Astrocyte of the spinal cord (primary cell): ENCODE results near the gene DEK.
"Not testable (repeated sequence)": the region's sequence is repeated elsewhere in the genome, so short reads cannot be mapped to it uniquely, and the experiment has no call there.

ENCODE experiments used
- DNase-seq: peaks from one replicate; pipeline ENCODE4 v3.0.0; 2011; ENCODE audit warnings: low read depth, low spot score
- H3K4me3 ChIP-seq: 2 replicates; pipeline ENCODE4 v1.5.1; 2011; ENCODE audit warnings: low read depth, mild to moderate bottlenecking, low read length, moderate library complexity
- CTCF ChIP-seq: IDR thresholded peaks from 2 replicates; pipeline ENCODE4 v1.5.1; 2012; ENCODE audit warnings: low read depth, mild to moderate bottlenecking, low read length, inconsistent platforms
- in situ Hi-C: cut with HindIII; loops from 2 replicates; pipeline ENCODE4 v1.10.0; 2017; ENCODE audit warnings: low sequenced_read_pairs

DEK gene, protein sequence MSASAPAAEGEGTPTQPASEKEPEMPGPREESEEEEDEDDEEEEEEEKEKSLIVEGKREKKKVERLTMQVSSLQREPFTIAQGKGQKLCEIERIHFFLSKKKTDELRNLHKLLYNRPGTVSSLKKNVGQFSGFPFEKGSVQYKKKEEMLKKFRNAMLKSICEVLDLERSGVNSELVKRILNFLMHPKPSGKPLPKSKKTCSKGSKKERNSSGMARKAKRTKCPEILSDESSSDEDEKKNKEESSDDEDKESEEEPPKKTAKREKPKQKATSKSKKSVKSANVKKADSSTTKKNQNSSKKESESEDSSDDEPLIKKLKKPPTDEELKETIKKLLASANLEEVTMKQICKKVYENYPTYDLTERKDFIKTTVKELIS

DNA sequence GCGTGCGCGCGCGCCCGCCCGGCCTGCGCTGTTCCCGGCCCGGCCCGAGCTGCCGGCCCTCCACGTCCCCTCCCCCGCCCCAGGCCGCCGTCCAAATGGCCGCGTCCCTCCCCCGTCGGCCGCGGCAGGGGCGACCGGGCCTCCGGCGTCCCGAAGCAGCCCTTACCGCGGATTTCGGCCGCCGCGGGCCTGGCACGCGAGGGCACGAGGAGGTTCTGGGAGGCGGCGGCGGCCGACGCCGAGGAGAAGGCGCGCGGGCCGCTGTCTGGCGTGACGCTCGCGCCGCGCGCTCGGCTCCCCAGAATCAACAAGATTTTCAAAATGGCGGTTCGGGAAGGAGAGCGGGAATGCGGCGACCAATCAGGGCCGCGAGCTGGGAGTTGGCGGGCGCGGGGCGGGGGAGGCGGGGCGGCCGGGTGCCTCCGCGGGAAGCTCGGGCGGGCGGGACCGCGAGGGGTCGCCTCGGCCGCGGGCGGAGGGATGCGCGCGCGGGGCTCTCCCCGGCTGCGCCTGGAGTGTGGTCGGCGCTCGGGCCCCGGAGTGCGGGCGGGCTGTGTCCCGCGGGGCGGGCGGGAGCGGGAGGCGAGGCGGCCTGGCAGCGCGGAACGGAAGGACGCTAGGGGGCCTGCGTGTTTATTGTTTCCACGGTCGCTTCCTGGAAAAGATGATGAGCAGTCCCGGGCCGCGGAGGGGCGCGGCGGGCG is at the start of gene DEK:
TSS of gene DEK (minus strand) at position 312 of the 704 bp plus-strand sequence. CDS start 543 bp downstream, outside the sequence.
- in situ Hi-C loops, result no loop called here
- peak; percentile 38 for TF ChIP-seq CTCF
- peak within 1 kb of the TSS; percentile 97 for H3K4me3 ChIP-seq
- DNase-seq, result peak; percentile 84

GRCh38 chr6:18312368-18312767 is 48.0 kb upstream of the DEK start:
- DNase-seq, result no peak
- H3K4me3 ChIP-seq, result no peak overlapping the region
- no peak for TF ChIP-seq CTCF
- in situ Hi-C loops, result no loop called here

DNA sequence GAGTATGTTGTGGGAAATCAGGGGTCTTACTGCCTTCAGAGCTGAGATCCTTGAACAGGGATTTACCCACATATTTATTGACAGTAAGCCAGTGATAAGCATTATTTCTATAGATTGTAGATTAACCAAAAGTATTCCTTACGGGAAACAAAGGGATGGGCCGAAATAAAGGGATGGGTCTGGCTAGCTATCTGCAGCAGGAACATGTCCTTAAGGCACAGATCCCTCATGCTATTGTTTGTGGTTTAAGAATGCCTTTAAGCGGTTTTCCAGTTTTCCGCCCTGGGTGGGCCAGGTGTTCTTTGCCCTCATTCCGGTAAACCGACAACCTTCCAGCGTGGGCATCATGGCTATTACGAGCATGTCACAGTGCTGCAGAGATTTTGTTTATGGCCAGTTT is 45.7 kb upstream of the DEK start:
- DNase-seq, H3K4me3 ChIP-seq, in situ Hi-C loops: not testable (repeated sequence)

- no peak for TF ChIP-seq CTCF
- H3K4me3 ChIP-seq, result no peak overlapping the region
- no peak for DNase-seq
- in situ Hi-C loops, result no loop called here
Measured at GRCh38 chr6:18309046-18309445, 44.7 kb upstream of the DEK start.

- DNase-seq, result peak; percentile 58
- in situ Hi-C loops, result no loop called here
- no peak overlapping the region for H3K4me3 ChIP-seq
- TF ChIP-seq CTCF, result no peak
Measured at GRCh38 chr6:18308070-18308735, 43.9 kb upstream of the DEK start.

DNA sequence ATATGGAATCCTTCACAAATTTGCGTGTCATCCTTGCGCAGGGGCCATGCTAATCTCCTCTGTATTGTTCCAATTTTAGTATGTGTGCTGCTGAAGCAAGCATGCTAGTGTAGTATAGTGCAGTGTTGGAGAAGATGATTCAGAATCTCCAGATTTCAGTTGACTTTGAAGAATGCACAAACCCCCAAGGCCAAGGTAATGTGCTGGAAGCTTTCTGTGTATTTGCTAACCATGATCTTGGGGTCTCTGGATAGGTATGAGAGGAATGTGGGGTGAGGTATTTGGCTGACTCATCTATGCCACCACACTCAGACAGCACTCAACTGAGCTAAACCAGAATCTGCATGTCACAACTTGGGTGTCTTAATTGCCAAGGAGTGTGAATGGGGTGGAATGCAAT is 42.6 kb upstream of the DEK start:
- no peak overlapping the region for H3K4me3 ChIP-seq
- TF ChIP-seq CTCF, result no peak
- DNase-seq, result peak; percentile 37
- in situ Hi-C loops, result no loop called here
